ENCODE results near the gene CCR9.

Gene CCR9

DNA sequence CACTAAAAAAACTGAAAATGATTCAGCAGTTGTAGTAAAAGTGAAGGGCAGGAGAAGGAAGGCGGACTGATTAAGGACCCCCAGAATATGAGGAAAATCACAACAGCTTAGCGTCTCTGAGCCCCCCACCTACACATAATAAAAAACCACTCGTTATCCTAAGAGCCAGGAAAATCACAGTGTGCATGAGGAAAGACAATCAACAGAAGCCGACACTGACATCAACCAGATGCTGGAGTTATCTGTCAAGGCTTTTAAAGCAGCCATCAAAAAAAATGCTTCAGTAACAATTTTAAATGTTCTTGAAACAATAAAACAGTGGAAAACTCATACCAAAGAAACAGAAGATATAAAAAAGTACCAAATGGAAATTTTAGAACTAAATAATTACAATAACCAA lies 47.2 kb downstream of the CCR9 start:
- no peak overlapping the region for H3K27ac Mint-ChIP-seq
- H3K9me3 Mint-ChIP-seq = no peaks in the 10 kb centered on the region
- peaks cover 62% of the 10 kb centered on the region for H3K36me3 Mint-ChIP-seq
- H3K4me3 Mint-ChIP-seq = no peak overlapping the region
- H3K4me1 Mint-ChIP-seq = peaks cover 2% of the 10 kb centered on the region
- no peak for ATAC-seq
- no peaks in the 10 kb centered on the region for H3K27me3 Mint-ChIP-seq

DNA sequence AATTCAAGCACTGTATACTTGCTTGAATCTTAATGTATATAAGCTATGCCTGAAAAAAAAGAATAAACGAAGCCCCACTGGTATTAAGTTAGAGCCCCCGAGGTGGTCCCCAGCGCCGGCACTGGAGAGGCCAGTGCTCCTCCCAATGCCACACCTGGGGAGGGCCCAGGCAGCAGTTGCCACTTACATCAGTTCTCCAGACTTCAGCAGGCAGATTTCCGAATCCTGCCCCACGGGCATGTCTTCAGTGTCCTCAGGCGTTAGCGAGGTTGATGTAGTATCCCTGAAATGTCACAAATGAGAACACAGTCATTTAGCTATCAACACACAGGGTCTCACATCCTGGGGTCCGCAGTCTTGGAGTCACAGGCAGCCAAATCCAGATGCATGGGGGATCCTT lies 49.9 kb downstream of the CCR9 start:
- Mint-ChIP-seq H3K36me3 (peaks cover 43% of the 10 kb centered on the region), H3K27ac (no peak overlapping the region), H3K9me3 (no peaks in the 10 kb centered on the region), H3K4me1 (peaks cover 12% of the 10 kb centered on the region), H3K27me3 (no peaks in the 10 kb centered on the region), H3K4me3 (no peak overlapping the region)
- ATAC-seq = no peak

DNA sequence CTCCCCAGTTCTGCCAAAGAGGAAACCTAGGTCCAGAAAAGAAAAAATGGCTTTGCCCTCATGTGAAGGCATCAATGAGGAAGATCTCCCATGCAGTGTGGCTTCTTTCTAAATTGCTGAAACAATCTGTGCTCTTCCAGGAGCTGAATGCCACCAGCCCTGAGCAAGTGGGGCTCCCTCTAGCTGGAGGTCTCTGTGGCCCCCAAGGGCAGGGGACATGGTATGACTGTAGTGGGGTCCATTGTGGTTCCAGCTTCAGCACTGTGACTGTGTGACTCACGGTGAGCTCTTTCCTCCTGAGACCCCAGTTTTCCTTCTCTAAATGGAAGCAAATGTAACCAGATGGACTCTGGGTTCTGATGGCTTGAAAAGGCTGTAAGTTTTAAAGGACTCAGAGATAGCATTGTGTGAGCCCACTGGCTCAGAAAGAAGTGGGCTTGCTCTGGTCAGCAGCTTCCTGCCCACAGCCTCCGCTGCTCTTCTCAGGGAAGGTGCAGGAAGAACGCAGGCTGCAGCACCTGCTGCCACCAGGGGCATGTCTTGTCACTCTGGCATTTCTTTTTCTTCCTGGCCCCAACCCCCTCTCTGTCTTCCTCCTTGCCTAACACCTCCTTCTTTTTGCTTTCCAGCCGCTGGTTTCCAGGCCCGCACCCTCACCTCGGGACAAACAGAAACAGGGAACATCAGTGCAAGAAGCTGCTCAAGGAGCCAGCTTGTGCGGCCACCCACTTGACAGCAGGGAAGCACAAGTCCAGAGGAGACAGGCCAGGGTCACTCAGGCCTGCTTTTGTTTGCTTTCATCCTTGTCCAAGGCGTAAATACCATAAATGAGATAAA lies 51.1 kb downstream of the CCR9 start:
- no peak for ATAC-seq
- H3K4me1 Mint-ChIP-seq = peaks cover 12% of the 10 kb centered on the region
- no peak overlapping the region for H3K27ac Mint-ChIP-seq
- H3K36me3 Mint-ChIP-seq = peaks cover 32% of the 10 kb centered on the region
- no peak overlapping the region for H3K4me3 Mint-ChIP-seq
- H3K9me3 Mint-ChIP-seq = no peaks in the 10 kb centered on the region
- H3K27me3 Mint-ChIP-seq = no peaks in the 10 kb centered on the region

DNA sequence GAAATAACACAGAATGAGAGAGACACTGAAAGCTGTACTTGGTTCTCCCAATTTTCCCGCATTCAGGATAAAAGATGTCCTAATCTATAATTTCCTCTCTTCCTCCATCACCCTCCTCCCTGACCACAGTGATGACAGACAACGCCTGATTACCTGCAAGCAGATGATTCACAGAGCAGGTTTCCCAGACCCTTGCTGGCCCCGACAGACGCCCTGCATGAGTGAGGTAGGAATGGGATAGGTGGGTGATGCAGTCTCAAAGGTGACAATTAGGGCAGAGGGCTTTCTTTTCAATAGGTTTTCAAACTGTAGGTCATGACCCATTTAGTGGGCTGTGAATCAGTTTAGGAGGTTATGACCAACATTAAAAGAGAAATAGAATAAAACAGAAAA lies 51.7 kb downstream of the CCR9 start:
- no peak overlapping the region for H3K27ac Mint-ChIP-seq
- peaks cover 31% of the 10 kb centered on the region for H3K36me3 Mint-ChIP-seq
- H3K9me3 Mint-ChIP-seq = no peaks in the 10 kb centered on the region
- no peak overlapping the region for H3K4me3 Mint-ChIP-seq
- no peak for ATAC-seq
- peaks cover 12% of the 10 kb centered on the region for H3K4me1 Mint-ChIP-seq
- no peaks in the 10 kb centered on the region for H3K27me3 Mint-ChIP-seq

DNA sequence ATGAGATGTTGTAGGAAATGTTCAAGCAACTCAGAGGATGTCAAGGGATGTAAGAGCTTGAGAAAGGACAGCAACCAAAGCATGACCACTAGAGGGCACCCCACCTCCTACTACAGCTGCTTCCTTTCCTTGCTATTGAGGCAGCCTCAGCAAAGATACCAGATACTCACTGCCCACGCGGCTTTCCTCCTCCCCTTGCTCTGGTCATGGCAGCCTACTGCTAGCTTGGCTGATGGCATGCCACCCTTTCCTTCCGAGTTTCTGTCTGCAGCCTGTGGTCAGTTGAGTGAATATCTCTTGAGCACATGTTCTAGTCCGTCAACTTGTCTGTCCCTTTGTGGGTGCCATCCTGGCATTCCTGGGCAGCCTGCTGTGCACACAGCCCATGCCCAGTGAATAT lies 52.5 kb downstream of the CCR9 start:
- peaks cover 23% of the 10 kb centered on the region for H3K36me3 Mint-ChIP-seq
- no peak overlapping the region for H3K27ac Mint-ChIP-seq
- no peak overlapping the region for H3K4me3 Mint-ChIP-seq
- H3K9me3 Mint-ChIP-seq = no peaks in the 10 kb centered on the region
- peaks cover 12% of the 10 kb centered on the region for H3K4me1 Mint-ChIP-seq
- H3K27me3 Mint-ChIP-seq = no peaks in the 10 kb centered on the region
- ATAC-seq = peak; percentile 92

DNA sequence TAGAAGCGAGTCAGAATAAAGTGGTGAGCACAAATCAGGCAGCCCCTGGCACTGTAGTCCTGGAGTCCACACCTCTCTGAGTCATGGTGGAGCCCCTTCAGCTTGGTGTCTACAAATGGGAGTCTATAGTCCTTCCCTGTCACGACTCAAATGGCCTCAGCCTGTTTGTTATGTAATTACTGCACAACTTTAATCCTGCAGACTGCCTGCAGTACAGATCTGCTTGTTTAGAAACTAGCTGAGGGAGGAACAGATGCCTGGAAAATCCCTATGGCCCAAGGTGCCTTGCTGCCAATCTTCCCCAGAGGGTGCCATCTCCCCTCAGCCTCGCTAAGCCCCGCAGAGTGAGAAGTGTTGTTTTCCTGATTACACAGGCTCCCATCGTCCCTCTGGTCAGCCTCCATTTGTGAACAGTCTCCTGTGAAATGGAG lies 53.0 kb downstream of the CCR9 start:
- no peaks in the 10 kb centered on the region for H3K9me3 Mint-ChIP-seq
- no peaks in the 10 kb centered on the region for H3K27me3 Mint-ChIP-seq
- no peak overlapping the region for H3K4me3 Mint-ChIP-seq
- ATAC-seq = peak; percentile 36
- H3K27ac Mint-ChIP-seq = no peak overlapping the region
- H3K4me1 Mint-ChIP-seq = peaks cover 12% of the 10 kb centered on the region
- H3K36me3 Mint-ChIP-seq = peaks cover 18% of the 10 kb centered on the region

DNA sequence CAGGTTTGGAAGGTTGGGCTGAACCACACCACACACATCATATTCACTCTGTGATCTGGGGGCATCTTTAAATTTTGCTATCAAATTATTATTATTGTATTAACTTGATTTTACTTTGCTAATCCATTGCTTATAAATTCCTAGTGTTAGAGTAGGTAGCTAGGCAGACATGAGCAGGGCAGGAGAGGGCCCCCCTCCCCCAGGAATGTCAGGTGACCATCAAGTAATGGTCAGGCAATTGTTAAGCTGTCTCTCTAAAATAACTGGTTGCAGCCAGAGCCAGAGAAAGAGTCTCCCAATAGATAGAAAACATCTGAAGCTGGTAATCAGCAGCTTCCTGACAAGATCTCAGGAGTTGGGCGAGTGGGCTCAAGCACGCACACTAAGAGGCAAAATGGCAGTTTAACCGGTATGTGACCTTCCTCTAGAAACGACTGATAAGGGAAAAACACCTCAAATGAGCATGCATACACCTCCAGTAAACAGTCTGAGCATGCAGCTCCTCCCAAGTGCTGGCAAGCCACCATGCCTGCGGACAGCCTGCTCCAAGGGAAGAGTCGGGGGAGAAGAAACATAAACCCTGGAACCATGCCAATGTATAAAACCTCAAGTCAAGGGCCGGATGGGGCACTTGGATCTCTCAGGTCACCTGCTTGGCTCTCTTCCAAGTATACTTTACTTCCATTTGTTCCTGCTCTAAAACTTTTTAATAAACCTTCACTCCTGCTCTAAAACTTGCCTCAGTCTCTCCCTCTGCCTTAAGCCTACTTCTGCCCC lies 53.8 kb downstream of the CCR9 start:
- Mint-ChIP-seq H3K4me1 (peaks cover 12% of the 10 kb centered on the region), H3K4me3 (no peak overlapping the region), H3K36me3 (peaks cover 16% of the 10 kb centered on the region), H3K9me3 (no peaks in the 10 kb centered on the region), H3K27me3 (no peaks in the 10 kb centered on the region), H3K27ac (no peak overlapping the region)
- no peak for ATAC-seq

DNA sequence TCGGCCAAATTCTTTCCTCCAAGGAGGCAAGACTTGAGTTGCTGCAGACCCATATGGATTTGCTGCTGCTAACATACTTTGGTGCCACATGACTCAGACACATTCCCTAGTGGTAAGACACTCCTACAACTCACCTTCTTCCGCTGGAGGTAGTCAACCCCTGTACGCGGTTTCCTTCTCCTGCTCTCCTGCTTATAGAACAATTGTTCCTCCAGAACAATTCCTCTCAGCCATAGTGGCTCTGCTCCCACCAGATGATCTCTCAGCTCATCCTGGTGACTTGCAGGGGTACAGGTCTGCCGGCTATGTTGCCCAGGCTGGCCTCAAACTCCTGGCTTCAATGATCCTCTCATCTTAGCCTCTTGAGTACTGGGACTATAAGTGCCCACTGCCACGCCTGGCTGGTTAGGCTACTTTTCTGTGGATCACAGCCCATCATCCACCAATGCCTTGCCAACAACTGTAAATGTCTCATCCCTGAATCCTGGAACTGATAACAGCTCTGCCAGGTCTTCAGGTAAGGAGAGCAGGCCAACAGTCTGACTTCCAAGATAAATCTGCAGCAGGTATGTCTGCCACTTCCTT lies 54.5 kb downstream of the CCR9 start:
- H3K9me3 Mint-ChIP-seq = no peaks in the 10 kb centered on the region
- no peak for ATAC-seq
- H3K27ac Mint-ChIP-seq = no peak overlapping the region
- no peaks in the 10 kb centered on the region for H3K27me3 Mint-ChIP-seq
- H3K4me1 Mint-ChIP-seq = peaks cover 12% of the 10 kb centered on the region
- no peak overlapping the region for H3K4me3 Mint-ChIP-seq
- peaks cover 17% of the 10 kb centered on the region for H3K36me3 Mint-ChIP-seq

DNA sequence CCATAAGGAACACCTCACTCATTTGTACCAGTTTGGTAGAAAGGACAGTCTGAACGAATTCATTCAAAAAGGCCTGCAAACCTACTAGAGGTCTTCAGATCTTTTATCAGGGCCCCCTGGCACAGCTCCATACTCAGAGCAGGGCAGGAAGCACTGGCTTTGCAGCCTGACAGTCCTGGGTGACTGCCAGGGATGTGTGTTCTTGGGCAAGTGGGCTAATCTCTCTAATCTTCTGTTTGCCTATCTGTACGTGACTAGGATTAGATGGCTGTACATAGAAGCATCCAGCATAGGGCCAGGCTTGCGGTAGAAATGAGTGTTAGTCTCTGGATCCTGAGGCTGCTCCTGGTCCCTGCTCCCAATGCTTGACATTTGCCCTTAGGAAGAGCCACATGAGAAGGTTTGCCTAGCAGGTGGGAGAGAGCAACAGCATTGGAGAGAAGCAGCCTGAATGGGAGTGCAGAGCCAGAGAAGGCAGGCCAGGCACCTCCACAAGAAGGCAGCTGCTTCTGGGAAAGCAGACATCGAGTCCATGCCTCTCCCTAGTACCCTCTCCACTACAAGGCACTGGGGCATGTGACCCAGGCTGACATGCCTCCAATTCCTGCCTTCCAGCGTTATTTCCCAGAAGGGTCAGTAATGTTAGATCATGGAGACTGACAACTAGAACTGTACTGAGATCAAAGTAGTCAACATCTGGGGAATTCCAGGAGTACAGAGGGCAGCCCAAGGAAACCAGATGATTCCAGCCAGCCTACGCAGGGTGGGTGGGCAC lies 55.9 kb downstream of the CCR9 start:
- H3K4me3 Mint-ChIP-seq = no peak overlapping the region
- ATAC-seq = no peak
- peaks cover 12% of the 10 kb centered on the region for H3K4me1 Mint-ChIP-seq
- no peak overlapping the region for H3K27ac Mint-ChIP-seq
- H3K27me3 Mint-ChIP-seq = no peaks in the 10 kb centered on the region
- peaks cover 28% of the 10 kb centered on the region for H3K36me3 Mint-ChIP-seq
- H3K9me3 Mint-ChIP-seq = no peaks in the 10 kb centered on the region

DNA sequence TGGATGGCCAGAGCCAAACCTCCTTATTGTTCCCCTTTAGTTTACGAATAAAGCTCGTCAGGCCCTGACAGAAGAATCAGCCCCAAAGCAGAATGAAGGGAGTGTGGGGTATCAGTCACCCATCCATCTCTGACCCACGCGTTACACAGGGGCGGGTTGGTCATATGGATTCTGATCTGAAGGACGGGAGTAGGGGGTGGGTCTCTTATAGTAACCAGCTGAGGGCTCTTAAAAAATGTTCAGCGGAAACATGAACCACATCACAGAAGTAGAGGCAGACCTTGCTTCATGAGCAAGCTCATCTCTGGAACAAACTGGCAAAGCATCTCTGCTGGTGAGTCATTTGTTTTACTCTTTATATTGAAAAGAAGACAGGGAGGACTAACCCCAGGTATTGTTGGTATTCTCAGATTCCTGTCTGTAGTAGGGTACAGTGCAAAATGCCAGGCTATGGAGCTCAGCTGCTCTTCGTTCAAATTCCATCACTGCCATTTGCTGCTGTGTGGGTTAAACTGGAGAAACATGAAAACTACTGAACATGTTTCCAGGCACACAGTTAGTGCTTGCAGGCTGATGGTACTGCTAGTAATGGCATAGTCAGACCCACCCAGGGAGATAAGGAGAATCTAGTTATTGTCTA lies 57.0 kb downstream of the CCR9 start, which contains the start of gene CXCR6:
Gene CXCR6 (plus strand): TSS at position 258 of the 640 bp plus-strand sequence. CDS start 3,018 bp downstream, outside the sequence.
- peaks cover 12% of the 10 kb centered on the region for H3K4me1 Mint-ChIP-seq
- H3K27me3 Mint-ChIP-seq = no peaks in the 10 kb centered on the region
- H3K4me3 Mint-ChIP-seq = no peak within 1 kb of the TSS
- no peak within 1 kb of the TSS for H3K27ac Mint-ChIP-seq
- no peak for ATAC-seq
- H3K36me3 Mint-ChIP-seq = peaks cover 36% of the 10 kb centered on the region
- H3K9me3 Mint-ChIP-seq = no peaks in the 10 kb centered on the region

DNA sequence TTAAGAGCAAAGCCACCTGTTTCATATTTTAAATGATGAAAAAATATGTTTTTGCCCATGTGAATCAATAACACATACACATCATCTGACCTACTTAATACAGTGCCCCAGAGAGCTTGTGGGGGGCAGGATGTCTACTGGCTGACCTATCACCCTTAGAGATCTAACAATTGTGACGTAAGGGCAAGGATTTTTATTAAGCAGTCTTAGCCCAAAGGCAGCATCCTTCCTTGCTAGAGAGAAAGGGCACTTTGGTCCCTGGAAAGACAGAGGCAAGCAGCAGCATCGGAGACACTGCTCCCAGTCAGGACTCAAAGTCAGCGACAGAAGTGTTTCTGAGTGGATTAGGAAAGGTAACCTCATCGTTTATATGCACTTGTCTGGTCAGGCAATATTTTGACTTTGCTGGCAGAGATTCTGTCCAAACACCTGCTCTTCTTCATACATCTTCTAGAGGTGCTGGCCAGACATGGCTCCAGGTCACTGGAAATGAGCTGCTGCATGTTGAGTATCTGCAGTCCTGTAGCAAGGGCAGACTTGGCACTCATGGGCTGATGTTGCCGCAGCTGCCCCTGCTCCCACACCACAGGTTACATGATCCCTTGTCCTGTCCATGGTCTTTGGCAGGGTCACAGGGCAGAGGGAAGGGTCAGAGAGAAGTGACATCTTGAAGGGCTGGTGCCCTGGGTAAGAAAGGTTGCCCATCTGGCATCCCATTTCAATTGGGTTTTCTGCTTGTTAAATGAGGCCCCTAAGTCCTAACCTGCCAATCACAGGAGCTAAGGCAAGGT lies 58.7 kb downstream of the CCR9 start:
- H3K4me3 Mint-ChIP-seq = no peak overlapping the region
- H3K4me1 Mint-ChIP-seq = no peaks in the 10 kb centered on the region
- no peak overlapping the region for H3K27ac Mint-ChIP-seq
- no peak for ATAC-seq
- H3K27me3 Mint-ChIP-seq = no peaks in the 10 kb centered on the region
- no peaks in the 10 kb centered on the region for H3K9me3 Mint-ChIP-seq
- H3K36me3 Mint-ChIP-seq = peaks cover 48% of the 10 kb centered on the region

DNA sequence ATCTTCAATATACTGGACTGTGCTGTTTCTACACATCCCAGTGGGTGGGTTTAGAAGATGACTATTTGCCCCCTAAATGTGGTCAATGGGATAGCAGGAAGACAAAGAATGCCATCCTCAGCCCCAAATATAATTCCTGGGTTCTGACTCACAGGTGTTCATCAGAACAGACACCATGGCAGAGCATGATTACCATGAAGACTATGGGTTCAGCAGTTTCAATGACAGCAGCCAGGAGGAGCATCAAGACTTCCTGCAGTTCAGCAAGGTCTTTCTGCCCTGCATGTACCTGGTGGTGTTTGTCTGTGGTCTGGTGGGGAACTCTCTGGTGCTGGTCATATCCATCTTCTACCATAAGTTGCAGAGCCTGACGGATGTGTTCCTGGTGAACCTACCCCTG lies 60.0 kb downstream of the CCR9 start:
- no peak overlapping the region for H3K27ac Mint-ChIP-seq
- no peak overlapping the region for H3K4me3 Mint-ChIP-seq
- peaks cover 47% of the 10 kb centered on the region for H3K36me3 Mint-ChIP-seq
- no peak for ATAC-seq
- H3K27me3 Mint-ChIP-seq = no peaks in the 10 kb centered on the region
- no peaks in the 10 kb centered on the region for H3K9me3 Mint-ChIP-seq
- H3K4me1 Mint-ChIP-seq = no peaks in the 10 kb centered on the region

DNA sequence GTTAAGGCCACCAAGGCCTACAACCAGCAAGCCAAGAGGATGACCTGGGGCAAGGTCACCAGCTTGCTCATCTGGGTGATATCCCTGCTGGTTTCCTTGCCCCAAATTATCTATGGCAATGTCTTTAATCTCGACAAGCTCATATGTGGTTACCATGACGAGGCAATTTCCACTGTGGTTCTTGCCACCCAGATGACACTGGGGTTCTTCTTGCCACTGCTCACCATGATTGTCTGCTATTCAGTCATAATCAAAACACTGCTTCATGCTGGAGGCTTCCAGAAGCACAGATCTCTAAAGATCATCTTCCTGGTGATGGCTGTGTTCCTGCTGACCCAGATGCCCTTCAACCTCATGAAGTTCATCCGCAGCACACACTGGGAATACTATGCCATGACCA lies 60.5 kb downstream of the CCR9 start:
- H3K27me3 Mint-ChIP-seq = no peaks in the 10 kb centered on the region
- H3K4me3 Mint-ChIP-seq = no peak overlapping the region
- H3K27ac Mint-ChIP-seq = no peak overlapping the region
- no peak for ATAC-seq
- H3K9me3 Mint-ChIP-seq = no peaks in the 10 kb centered on the region
- H3K4me1 Mint-ChIP-seq = no peaks in the 10 kb centered on the region
- peaks cover 53% of the 10 kb centered on the region for H3K36me3 Mint-ChIP-seq

DNA sequence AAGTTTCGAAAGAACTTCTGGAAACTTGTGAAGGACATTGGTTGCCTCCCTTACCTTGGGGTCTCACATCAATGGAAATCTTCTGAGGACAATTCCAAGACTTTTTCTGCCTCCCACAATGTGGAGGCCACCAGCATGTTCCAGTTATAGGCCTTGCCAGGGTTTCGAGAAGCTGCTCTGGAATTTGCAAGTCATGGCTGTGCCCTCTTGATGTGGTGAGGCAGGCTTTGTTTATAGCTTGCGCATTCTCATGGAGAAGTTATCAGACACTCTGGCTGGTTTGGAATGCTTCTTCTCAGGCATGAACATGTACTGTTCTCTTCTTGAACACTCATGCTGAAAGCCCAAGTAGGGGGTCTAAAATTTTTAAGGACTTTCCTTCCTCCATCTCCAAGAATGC lies 61.0 kb downstream of the CCR9 start:
- Mint-ChIP-seq H3K36me3 (peaks cover 58% of the 10 kb centered on the region), H3K27me3 (no peaks in the 10 kb centered on the region), H3K4me1 (no peaks in the 10 kb centered on the region), H3K27ac (no peak overlapping the region), H3K4me3 (no peak overlapping the region), H3K9me3 (no peaks in the 10 kb centered on the region)
- no peak for ATAC-seq
